GM10266 (cell line): ENCODE data around the gene PRR5L.

Source experiments
- DNase-seq: peaks from one replicate; pipeline ENCODE4 v3.0.0; 2012; ENCODE audit errors: extremely low spot score
- CTCF ChIP-seq: IDR thresholded peaks from 2 replicates; pipeline ENCODE4 v1.5.1; 2012; ENCODE audit warnings: mild to moderate bottlenecking, low read depth; ENCODE audit not compliant: control insufficient read depth, insufficient read depth; ENCODE audit errors: missing control alignments

Gene PRR5L

GRCh38 chr11:36300650-36301049 lies 4.6 kb downstream of the PRR5L start:
- no peak for TF ChIP-seq CTCF
- DNase-seq = no peak

GRCh38 chr11:36304351-36304750 lies 8.3 kb downstream of the PRR5L start:
- no peak for TF ChIP-seq CTCF
- DNase-seq = no peak

- no peak for DNase-seq
These were observed 9.0 kb downstream of the PRR5L start for GRCh38 chr11:36305047-36305446.

GRCh38 chr11:36306888-36307287 lies 10.8 kb downstream of the PRR5L start:
- TF ChIP-seq CTCF = peak; percentile 24
- no peak for DNase-seq

More at GRCh38 chr11:36305047-36305446, 9.0 kb downstream of the PRR5L start:
- no peak for TF ChIP-seq CTCF

GRCh38 chr11:36308577-36308976 lies 12.5 kb downstream of the PRR5L start:
- TF ChIP-seq CTCF = no peak
- DNase-seq = no peak

GRCh38 chr11:36309779-36310178 lies 13.7 kb downstream of the PRR5L start:
- no peak for DNase-seq
- TF ChIP-seq CTCF = no peak

- no peak for DNase-seq
- TF ChIP-seq CTCF = no peak
These were observed 16.0 kb downstream of the PRR5L start for GRCh38 chr11:36311926-36312595.
